SK-N-MC (cell line): Measurements from ENCODE around the gene OSBPL1A.

Experiments used
- EZH2 ChIP-seq: fragments of 200-600 bp; sonication (generic); IDR thresholded peaks from one replicate; pipeline ENCODE4 v1.6.1; 2017; ENCODE audit warnings: antibody characterized with exemption
- POLR2AphosphoS5 ChIP-seq: IDR thresholded peaks from 2 replicates; pipeline ENCODE4 v1.6.1; 2012; ENCODE audit warnings: mild to moderate bottlenecking, low read depth, low read length, borderline replicate concordance

DNA sequence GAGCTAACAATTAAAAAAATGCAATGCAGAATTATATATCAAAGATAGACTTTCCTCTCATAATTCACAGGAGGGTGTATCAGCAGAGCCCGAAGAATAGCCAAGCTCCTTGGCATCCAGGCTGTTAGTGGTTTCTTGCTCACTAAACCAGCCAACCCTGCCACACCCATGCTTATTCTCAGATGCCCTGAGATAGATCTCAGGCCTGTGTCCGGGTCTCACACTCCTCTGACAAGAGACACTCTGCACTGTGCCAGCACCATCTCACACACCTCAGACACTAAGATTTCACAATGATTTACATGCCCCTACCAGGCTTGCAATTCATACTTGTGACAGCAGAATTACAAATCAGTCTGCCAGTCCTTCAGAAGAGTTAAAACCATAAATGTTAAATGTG, 64.5 kb downstream of the OSBPL1A start:
- TF ChIP-seq EZH2 (no peak), POLR2AphosphoS5 (no peak)
